Effector memory CD8-positive, alpha-beta T cell (primary cell): ENCODE data around the gene CSTPP1.
A peak's percentile ranks its signal among the peaks of the same experiment; 100 is the strongest.
"Not testable (repeated sequence)": the region's sequence is repeated elsewhere in the genome, so short reads cannot be mapped to it uniquely, and the experiment has no call there.

Source experiments
- ATAC-seq: fragments of 150-1000 bp; cut with Tn5 transposase; replicated peaks from 2 replicates; pipeline ENCODE4 v1.10.0; 2021; ENCODE audit warnings: mild to moderate bottlenecking, moderate library complexity
- DNase-seq, 3 experiments: peaks; one replicate each; pipeline ENCODE4 v3.0.0; 2021
- H3K27ac Mint-ChIP-seq, 2 donors: one replicate each; pipeline ENCODE4 v1.8.0; 2022; ENCODE audit warnings: mild to moderate bottlenecking in 2 of 2, mixed read lengths in 2 of 2, moderate library complexity in 2 of 2
- H3K27me3 Mint-ChIP-seq, 2 donors: one replicate each; pipeline ENCODE4 v1.8.0; 2022; ENCODE audit warnings: mixed read lengths in 2 of 2
- H3K36me3 Mint-ChIP-seq: one replicate; pipeline ENCODE4 v1.8.0; 2022; ENCODE audit warnings: mild to moderate bottlenecking, moderate library complexity, mixed read lengths; ENCODE audit not compliant: insufficient read depth
- H3K4me1 Mint-ChIP-seq, 2 donors: one replicate each; pipeline ENCODE4 v1.8.0; 2022; ENCODE audit warnings: low read depth in 2 of 2, mixed read lengths in 2 of 2
- H3K4me3 Mint-ChIP-seq, 2 donors: one replicate each; pipeline ENCODE4 v1.8.0; 2022; ENCODE audit warnings: mild to moderate bottlenecking in 2 of 2, mixed read lengths in 2 of 2, moderate library complexity in 2 of 2
- H3K9me3 Mint-ChIP-seq, 2 donors: one replicate each; pipeline ENCODE4 v1.8.0; 2022; ENCODE audit warnings: mixed read lengths in 2 of 2

The CSTPP1 gene

GRCh38 chr11:47182380-47182779, 245.8 kb downstream of the CSTPP1 start:
- Mint-ChIP-seq H3K4me3 (no peak overlapping the region), H3K9me3 (no peaks in the 10 kb centered on the region), H3K27me3 (peaks cover 17 to 36% of the 10 kb centered on the region in 2 donors), H3K36me3 (peaks cover 13% of the 10 kb centered on the region), H3K27ac (no peak overlapping the region), H3K4me1 (peaks cover 11 to 12% of the 10 kb centered on the region in 2 donors)
- no peak for ATAC-seq
- no peak for DNase-seq

- Mint-ChIP-seq H3K27ac (no peak overlapping the region), H3K9me3 (no peaks in the 10 kb centered on the region), H3K27me3 (peaks cover 17 to 37% of the 10 kb centered on the region in 2 donors), H3K36me3 (peaks cover 11% of the 10 kb centered on the region), H3K4me3 (no peak overlapping the region), H3K4me1 (peaks cover 4 to 7% of the 10 kb centered on the region in 2 donors)
- ATAC-seq (no peak), DNase-seq (no peak)
These were observed 246.7 kb downstream of the CSTPP1 start for GRCh38 chr11:47183031-47183856.

GRCh38 chr11:47183969-47184368, 247.4 kb downstream of the CSTPP1 start:
- no peaks in the 10 kb centered on the region for H3K9me3 Mint-ChIP-seq
- H3K27ac Mint-ChIP-seq = no peak overlapping the region
- DNase-seq (no peak), ATAC-seq (no peak)
- H3K4me1 Mint-ChIP-seq = peaks cover 4 to 7% of the 10 kb centered on the region in 2 donors
- H3K4me3 Mint-ChIP-seq = no peak overlapping the region
- peaks cover 11% of the 10 kb centered on the region for H3K36me3 Mint-ChIP-seq
- peaks cover 17 to 39% of the 10 kb centered on the region in 2 donors for H3K27me3 Mint-ChIP-seq

- ATAC-seq = no peak
- no peak for DNase-seq
- peaks cover 4% of the 10 kb centered on the region in 2 donors for H3K4me1 Mint-ChIP-seq
- peak overlapping the region in 1 of 2 donors; percentile 56 for H3K4me3 Mint-ChIP-seq
- H3K27me3 Mint-ChIP-seq = peaks cover 23 to 48% of the 10 kb centered on the region in 2 donors
- peaks cover 7% of the 10 kb centered on the region for H3K36me3 Mint-ChIP-seq
- no peak overlapping the region for H3K27ac Mint-ChIP-seq
- H3K9me3 Mint-ChIP-seq = no peaks in the 10 kb centered on the region
These were observed 248.2 kb downstream of the CSTPP1 start for GRCh38 chr11:47184711-47185304.

- no peak for DNase-seq
These were observed 248.9 kb downstream of the CSTPP1 start for GRCh38 chr11:47185305-47186075.

GRCh38 chr11:47186076-47186699, 249.6 kb downstream of the CSTPP1 start, which contains the start of gene PACSIN3:
Gene PACSIN3 (minus strand): TSS chr11:47186434. CDS start chr11:47182727, 3,707 bp downstream.
- peak in 1 of 3 experiments; percentile 21 for DNase-seq
- peaks cover 7% of the 10 kb centered on the region for H3K36me3 Mint-ChIP-seq
- ATAC-seq = peak; percentile 74
- peaks cover 4% of the 10 kb centered on the region in 2 donors for H3K4me1 Mint-ChIP-seq
- no peaks in the 10 kb centered on the region for H3K9me3 Mint-ChIP-seq
- H3K4me3 Mint-ChIP-seq = peak within 1 kb of the TSS; percentile 74 to 77
- peaks cover 23 to 52% of the 10 kb centered on the region in 2 donors for H3K27me3 Mint-ChIP-seq
- H3K27ac Mint-ChIP-seq = no peak within 1 kb of the TSS

More at GRCh38 chr11:47185305-47186075, 248.9 kb downstream of the CSTPP1 start:
- Mint-ChIP-seq H3K27ac (no peak overlapping the region), H3K27me3 (peaks cover 23 to 49% of the 10 kb centered on the region in 2 donors), H3K36me3 (peaks cover 7% of the 10 kb centered on the region), H3K4me1 (peaks cover 4% of the 10 kb centered on the region in 2 donors), H3K4me3 (peak overlapping the region; percentile 48 to 56), H3K9me3 (no peaks in the 10 kb centered on the region)
- no peak for ATAC-seq

- H3K36me3 Mint-ChIP-seq = peaks cover 7% of the 10 kb centered on the region
- H3K4me1 Mint-ChIP-seq = peaks cover 4% of the 10 kb centered on the region in 2 donors
- ATAC-seq = peak; percentile 69
- peak overlapping the region; percentile 74 to 77 for H3K4me3 Mint-ChIP-seq
- peak; percentile 29 to 36 (median 35) for DNase-seq
- H3K9me3 Mint-ChIP-seq = no peaks in the 10 kb centered on the region
- no peak overlapping the region for H3K27ac Mint-ChIP-seq
- H3K27me3 Mint-ChIP-seq = peaks cover 23 to 59% of the 10 kb centered on the region in 2 donors
These were observed 250.4 kb downstream of the CSTPP1 start for GRCh38 chr11:47186700-47187695.

GRCh38 chr11:47187723-47188122, 251.2 kb downstream of the CSTPP1 start:
- H3K27me3 Mint-ChIP-seq = peaks cover 23 to 53% of the 10 kb centered on the region in 2 donors
- DNase-seq (no peak), ATAC-seq (no peak)
- H3K9me3 Mint-ChIP-seq = no peaks in the 10 kb centered on the region
- H3K27ac Mint-ChIP-seq = no peak overlapping the region
- H3K4me1 Mint-ChIP-seq = peaks cover 4% of the 10 kb centered on the region in 2 donors
- peak overlapping the region; percentile 6 to 74 for H3K4me3 Mint-ChIP-seq
- peaks cover 7% of the 10 kb centered on the region for H3K36me3 Mint-ChIP-seq

GRCh38 chr11:47188259-47188658, 251.7 kb downstream of the CSTPP1 start:
- Mint-ChIP-seq H3K9me3 (no peaks in the 10 kb centered on the region), H3K27me3 (peaks cover 22 to 49% of the 10 kb centered on the region in 2 donors), H3K27ac (no peak overlapping the region), H3K36me3 (peaks cover 7% of the 10 kb centered on the region), H3K4me1 (peaks cover 4% of the 10 kb centered on the region in 2 donors), H3K4me3 (no peak overlapping the region)
- DNase-seq (no peak), ATAC-seq (no peak)

- H3K27ac Mint-ChIP-seq = no peak overlapping the region
- H3K9me3 Mint-ChIP-seq = no peaks in the 10 kb centered on the region
- no peak for DNase-seq
These were observed 252.7 kb downstream of the CSTPP1 start for GRCh38 chr11:47189100-47189834.

GRCh38 chr11:47191137-47191536, 254.6 kb downstream of the CSTPP1 start:
- not testable (repeated sequence) for H3K4me3 Mint-ChIP-seq, DNase-seq, H3K27ac Mint-ChIP-seq, H3K36me3 Mint-ChIP-seq, H3K4me1 Mint-ChIP-seq, H3K9me3 Mint-ChIP-seq, ATAC-seq
- peaks cover 6 to 52% of the 10 kb centered on the region in 2 donors for H3K27me3 Mint-ChIP-seq

More at GRCh38 chr11:47189100-47189834, 252.7 kb downstream of the CSTPP1 start:
- H3K36me3 Mint-ChIP-seq = peaks cover 7% of the 10 kb centered on the region
- peaks cover 4% of the 10 kb centered on the region in 2 donors for H3K4me1 Mint-ChIP-seq
- no peak overlapping the region for H3K4me3 Mint-ChIP-seq
- no peak for ATAC-seq
- H3K27me3 Mint-ChIP-seq = peaks cover 12 to 39% of the 10 kb centered on the region in 2 donors
